Mucosa of descending colon (tissue), 3 donors: ENCODE results near the gene CYTH1. TPM values are rescaled to one million over a fixed set of nuclear protein-coding genes. Genes with fewer than 3 reads are reported as not detected.

Source experiments
- ATAC-seq: fragments of 200-7000 bp; cut with Tn5 transposase; one replicate; pipeline ENCODE4 v1.9.1; 2020; ENCODE audit warnings: mild to moderate bottlenecking, moderate library complexity
- DNase-seq, 3 donors: peaks; one replicate each; pipeline ENCODE4 v3.0.0-alpha.2; 2020
- H3K36me3 ChIP-seq: fragments of 200-600 bp; one replicate; pipeline ENCODE4 v1.8.0; 2021; ENCODE audit warnings: low read depth, mild to moderate bottlenecking
- H3K4me1 ChIP-seq: fragments of 200-600 bp; one replicate; pipeline ENCODE4 v1.8.0; 2021; ENCODE audit warnings: low read depth, mild to moderate bottlenecking
- H3K4me3 ChIP-seq: fragments of 200-600 bp; one replicate; pipeline ENCODE4 v1.8.0; 2021; ENCODE audit warnings: mild to moderate bottlenecking
- H3K9me3 ChIP-seq: fragments of 200-600 bp; one replicate; pipeline ENCODE4 v1.8.0; 2021; ENCODE audit warnings: mild to moderate bottlenecking
- intact Hi-C, 2 donors: fragments of 100-400 bp; cut with DNase I in 1 of 2; cut with micrococcal nuclease in 1 of 2; formaldehyde crosslinking; loops; one replicate each; pipeline versions ENCODE4 v1.11.0 to v1.11.1; 2022; cut with DNase I, micrococcal nuclease
- total RNA-seq, 3 donors: library from RNA; stranded (reverse); fragmentation: NEBNext Ultra II Directional in 2 of 3; extraction: Animal tissue kit (Norgen Biotek cat#: 25700) in 2 of 3; gene quantifications; one replicate each; pipeline versions ENCODE4 v1.2.1 to v1.2.4, GENCODE V29; 2021 to 2023
- TF ChIP-seq, protein P1 (sequence below): fragments of 200-600 bp; IDR thresholded peaks from one replicate; pipeline ENCODE4 v1.8.0; 2022; ENCODE audit warnings: antibody characterized with exemption, mild to moderate bottlenecking
- donor health status: DM: no; HTN: no; CAD: no; lungs with moderate emphysema.
- donor health status: DM: no; HTN: no; CAD: no.
- donor health status: DM: no; HTN: yes; CAD: no.

CYTH1 gene
- total RNA-seq, 3 donors from 2014 or later, result 60.3 to 99.4 (median 91.6) TPM

- no peak overlapping the region for H3K4me3 ChIP-seq
- H3K36me3 ChIP-seq, result no peaks in the 10 kb centered on the region
- DNase-seq (no peak), ATAC-seq (no peak)
- TF ChIP-seq, protein P1, sequence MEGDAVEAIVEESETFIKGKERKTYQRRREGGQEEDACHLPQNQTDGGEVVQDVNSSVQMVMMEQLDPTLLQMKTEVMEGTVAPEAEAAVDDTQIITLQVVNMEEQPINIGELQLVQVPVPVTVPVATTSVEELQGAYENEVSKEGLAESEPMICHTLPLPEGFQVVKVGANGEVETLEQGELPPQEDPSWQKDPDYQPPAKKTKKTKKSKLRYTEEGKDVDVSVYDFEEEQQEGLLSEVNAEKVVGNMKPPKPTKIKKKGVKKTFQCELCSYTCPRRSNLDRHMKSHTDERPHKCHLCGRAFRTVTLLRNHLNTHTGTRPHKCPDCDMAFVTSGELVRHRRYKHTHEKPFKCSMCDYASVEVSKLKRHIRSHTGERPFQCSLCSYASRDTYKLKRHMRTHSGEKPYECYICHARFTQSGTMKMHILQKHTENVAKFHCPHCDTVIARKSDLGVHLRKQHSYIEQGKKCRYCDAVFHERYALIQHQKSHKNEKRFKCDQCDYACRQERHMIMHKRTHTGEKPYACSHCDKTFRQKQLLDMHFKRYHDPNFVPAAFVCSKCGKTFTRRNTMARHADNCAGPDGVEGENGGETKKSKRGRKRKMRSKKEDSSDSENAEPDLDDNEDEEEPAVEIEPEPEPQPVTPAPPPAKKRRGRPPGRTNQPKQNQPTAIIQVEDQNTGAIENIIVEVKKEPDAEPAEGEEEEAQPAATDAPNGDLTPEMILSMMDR, result no peak
- no peaks in the 10 kb centered on the region for H3K9me3 ChIP-seq
- intact Hi-C loops, result no loop called here
- no peaks in the 10 kb centered on the region for H3K4me1 ChIP-seq
Observed at GRCh38 chr17:78683408-78683961, 98.6 kb downstream of the CYTH1 start.

GRCh38 chr17:78682363-78682762, 99.7 kb downstream of the CYTH1 start:
- DNase-seq (no peak), ATAC-seq (no peak)
- H3K9me3 ChIP-seq, result no peaks in the 10 kb centered on the region
- intact Hi-C loops, result no loop called here
- H3K4me1 ChIP-seq, result no peaks in the 10 kb centered on the region
- no peaks in the 10 kb centered on the region for H3K36me3 ChIP-seq
- H3K4me3 ChIP-seq, result no peak overlapping the region
- TF ChIP-seq, protein P1, result no peak

GRCh38 chr17:78680436-78680835, 101.6 kb downstream of the CYTH1 start:
- intact Hi-C loops, result no loop called here
- peaks cover 6% of the 10 kb centered on the region for H3K36me3 ChIP-seq
- TF ChIP-seq, protein P1, result no peak
- DNase-seq (no peak), ATAC-seq (no peak)
- no peak overlapping the region for H3K4me3 ChIP-seq
- no peaks in the 10 kb centered on the region for H3K9me3 ChIP-seq
- H3K4me1 ChIP-seq, result no peaks in the 10 kb centered on the region

DNA sequence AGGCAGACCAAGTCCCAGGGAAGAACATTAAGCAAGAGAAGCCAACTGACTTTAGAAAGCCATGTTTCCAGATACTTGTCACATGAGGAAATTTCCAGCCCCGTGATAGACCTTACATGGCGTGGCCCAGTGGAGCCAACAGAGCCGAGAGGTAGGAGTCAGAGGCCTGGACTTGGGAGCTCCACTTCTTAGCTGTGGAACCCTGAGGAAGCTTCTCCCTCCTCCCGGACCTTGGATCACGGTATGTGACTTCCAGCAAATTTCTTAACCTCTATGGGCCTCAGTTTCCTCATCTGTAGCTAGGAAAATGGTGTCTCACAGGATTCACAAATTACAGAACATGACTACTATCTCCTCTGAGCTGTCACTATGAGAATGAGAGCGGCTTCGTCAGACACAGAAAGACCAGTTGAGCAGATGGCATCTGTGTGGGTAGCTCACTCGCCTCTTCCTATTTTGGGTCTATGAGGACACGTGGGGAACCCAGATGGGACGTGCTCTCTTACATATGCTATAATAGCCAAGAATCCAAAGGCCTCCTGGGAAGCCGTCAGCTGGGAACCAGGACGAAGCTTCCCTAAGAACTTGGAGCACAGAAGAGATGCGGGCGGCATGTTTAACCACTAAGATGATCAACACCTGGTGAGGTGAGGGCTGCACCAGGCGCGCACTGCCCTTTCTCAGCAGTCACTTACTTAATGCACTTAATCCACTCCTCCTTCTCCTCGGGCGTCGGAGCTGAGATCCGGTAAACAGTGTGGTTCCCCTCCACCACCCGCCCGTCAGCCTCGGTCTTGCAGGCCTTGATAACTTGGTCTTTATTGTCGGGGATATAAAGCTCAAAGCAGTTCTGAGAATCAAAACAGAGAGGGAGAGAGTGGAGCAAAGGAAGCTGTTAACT, 102.3 kb downstream of the CYTH1 start:
- peaks cover 6% of the 10 kb centered on the region for H3K36me3 ChIP-seq
- ATAC-seq (no peak), DNase-seq (no peak)
- H3K4me3 ChIP-seq, result no peak overlapping the region
- H3K4me1 ChIP-seq, result no peaks in the 10 kb centered on the region
- TF ChIP-seq, protein P1, result no peak
- H3K9me3 ChIP-seq, result no peaks in the 10 kb centered on the region
- intact Hi-C loops, result no loop called here

- H3K9me3 ChIP-seq, result no peaks in the 10 kb centered on the region
- intact Hi-C loops, result no loop called here
- no peaks in the 10 kb centered on the region for H3K4me1 ChIP-seq
- H3K4me3 ChIP-seq, result no peak overlapping the region
- ATAC-seq (no peak), DNase-seq (no peak)
- H3K36me3 ChIP-seq, result peaks cover 6% of the 10 kb centered on the region
- TF ChIP-seq, protein P1, result no peak
Observed at GRCh38 chr17:78678711-78679110, 103.4 kb downstream of the CYTH1 start.
